NCI-H526 (cell line): ENCODE data around the gene DCLK1.

Source experiments
- DNase-seq, 2 experiments: peaks; one replicate each; lab custom pipeline; 2025; lab: John Stamatoyannopoulos, UW

The DCLK1 gene

DNA sequence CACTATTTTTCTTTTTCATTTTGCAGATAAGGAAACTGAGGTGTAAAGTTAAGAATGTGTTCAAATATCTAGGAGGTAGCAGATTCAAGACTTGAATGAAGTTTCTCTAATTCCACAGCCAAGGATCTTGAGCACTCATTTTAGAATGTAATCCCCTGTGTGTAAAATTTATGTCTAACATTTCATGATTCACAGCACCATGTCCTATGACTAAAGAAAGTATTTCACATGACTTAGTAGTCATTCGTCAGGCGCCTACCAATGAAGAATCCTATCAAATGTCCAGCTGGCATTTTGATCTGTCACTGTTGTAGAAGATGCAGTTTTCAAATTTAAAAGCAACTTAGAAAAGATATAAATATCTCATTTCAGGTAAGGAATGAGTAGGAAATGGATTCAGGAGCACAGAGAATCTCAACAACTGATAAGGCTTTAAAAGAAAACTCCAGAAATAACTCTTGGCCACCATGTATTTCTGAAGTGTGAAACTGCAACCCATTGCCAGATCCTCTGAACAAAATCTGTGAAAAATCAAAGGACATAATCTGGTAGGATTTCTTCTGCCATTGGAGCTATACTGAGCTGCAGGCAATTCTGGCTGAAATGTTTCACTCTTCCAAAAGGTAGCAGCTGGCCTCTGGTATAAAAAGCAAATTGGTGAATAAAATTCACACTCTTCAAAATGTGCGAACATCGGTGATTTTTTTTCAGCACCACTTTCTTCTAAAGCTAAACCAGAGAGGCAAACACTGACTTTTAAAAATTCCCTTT lies 92.2 kb downstream of the DCLK1 start:
- DNase-seq: no peak

DNA sequence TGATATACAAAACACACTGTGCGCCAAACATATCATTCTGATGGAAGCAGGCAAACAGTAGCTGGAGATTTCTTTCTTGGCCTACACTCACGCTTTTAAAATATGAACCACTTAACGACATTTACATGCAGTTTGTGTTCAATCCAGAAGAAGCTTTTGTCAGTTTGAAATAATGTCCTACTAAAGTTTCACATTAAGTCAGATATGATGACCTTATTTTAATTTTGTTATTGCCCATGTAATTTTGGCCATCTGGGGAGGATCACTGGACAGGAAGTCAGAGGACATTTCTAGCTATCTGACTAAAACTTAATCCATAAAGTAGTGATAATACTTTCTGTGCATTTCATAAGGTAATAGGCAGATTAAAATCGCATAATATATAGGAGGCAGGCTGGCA lies 98.1 kb downstream of the DCLK1 start:
- no peak for DNase-seq

DNA sequence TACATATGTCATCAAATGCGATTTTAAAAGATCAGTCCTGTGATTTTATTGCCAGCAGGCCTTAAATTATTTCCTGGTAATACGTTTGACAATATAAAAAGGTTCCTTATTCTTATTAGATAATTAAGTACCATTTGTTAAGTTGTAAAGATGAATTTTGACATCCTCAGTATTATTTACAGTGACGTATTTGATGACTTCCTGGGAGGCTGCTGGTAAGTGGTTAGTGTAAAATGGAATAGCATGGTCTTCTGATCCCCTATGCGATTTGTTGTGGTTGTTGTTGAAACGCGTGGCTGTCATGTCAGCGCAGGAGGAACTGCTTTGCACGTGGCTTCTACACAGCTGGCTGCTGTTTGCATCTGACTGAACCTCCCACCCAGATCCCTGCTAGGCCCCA lies 99.7 kb downstream of the DCLK1 start:
- DNase-seq: no peak

DNA sequence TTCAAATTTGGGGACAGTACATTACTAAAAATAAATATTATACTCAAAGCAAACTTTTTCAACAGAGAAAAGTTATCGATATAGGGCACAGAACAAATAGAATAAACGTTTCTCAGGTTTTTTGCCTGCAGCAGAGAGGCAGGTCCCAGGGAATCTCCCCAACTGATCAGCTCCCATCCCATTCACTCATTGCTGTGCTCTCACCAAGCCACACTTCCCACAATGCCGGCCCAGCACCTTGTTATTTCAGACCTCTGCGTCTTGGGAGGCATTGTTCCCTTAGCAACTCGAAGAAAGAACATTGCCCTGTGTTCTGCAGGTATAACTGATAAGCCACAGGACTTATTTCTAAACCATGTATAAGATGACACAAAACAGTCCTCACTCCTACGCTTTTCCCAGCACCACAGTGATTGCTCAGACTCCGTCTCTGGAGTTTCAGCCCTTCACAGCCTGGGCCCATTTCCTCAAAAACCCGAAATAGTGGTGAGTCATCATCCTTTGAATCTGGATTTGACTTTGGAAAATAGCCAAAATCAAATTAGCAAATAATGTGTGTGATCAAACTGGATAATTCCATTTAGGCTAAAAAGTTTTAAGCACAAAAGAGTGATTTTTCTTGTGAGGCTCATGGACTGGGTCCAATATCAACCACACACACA lies 100.4 kb downstream of the DCLK1 start:
- no peak for DNase-seq

DNA sequence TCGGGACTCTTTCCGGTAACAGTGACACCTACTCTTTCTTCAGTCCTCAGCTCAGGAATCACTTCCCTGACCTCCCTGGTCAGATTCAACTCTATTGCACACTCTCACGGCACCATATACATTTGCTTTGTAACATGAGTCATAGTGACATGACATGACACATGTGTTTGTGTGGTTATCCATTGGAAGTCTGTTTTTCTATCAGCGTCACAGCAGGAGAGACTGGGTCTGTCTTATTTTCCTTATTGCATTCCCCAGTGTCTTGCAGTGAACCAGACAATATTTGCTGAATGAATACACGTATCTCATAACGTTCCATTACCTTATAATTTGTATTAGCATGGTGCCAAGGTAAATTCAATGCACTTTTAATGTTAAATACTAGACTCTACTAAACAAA lies 102.0 kb downstream of the DCLK1 start:
- DNase-seq: no peak

DNA sequence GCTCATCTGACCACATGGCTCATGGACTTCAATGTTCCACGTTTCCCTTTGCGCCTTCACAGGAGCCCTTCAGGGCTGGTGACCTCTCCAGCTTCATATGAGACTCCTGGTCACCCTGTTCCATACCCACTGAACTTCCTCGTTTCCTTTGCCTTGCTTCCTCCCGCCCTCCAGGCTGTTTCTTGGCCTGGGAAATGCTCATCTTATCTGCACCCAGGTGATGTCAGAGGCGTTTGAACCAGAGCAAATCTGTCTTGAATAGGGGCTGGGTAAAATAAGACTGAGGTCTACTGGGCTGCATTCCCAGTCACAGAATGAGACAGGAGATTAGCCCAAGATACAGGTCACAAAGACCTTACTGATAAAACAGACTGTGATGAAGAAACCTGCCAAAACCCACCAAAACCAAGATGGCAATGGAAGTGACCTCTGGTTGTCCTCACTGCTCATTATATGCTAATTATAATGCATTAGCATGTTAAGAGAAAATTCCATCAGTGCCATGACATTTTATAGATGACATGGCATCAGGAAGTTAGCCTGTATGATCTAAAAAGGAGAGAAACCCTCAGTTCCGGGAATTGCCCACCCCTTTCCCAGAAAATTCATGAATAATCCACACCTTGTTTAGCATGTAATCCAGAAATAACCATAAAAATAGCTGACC lies 102.7 kb downstream of the DCLK1 start:
- DNase-seq: no peak

DNA sequence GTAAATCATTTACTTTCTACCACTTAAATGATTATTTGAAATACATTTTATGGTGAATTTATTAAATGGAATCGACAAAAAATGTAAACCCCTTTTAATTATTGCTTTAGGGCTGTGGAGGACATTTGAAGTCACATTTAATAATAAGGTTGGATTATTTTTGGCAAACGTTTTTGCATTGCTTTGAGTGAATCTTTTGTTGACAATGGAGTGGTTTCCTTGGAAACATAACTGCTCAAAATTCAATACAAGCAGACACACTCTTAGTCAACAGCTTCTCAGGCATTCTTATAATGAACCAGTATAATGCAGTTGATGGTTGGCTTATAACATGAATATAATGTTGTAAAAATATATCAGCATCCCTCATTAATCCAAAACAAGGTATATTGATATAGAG lies 104.7 kb downstream of the DCLK1 start:
- DNase-seq: no peak

DNA sequence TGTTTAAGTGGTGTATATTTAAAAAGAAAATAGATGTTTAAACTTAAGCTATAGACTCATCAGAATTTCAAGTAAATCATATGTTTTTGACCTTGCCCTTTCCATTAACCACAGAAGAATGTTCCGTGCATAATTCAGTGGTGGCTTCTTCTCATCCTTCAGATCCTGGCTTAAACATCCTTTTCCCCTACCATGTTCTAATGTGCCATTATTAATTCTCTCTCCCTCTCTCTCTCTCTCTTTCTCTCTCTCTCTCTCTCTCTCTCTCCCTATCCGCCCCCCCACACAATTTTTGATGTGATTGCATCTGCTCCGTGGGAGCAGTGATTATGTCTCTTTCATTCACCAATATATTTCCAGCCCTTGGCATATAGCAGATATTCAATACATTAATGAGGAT lies 116.4 kb downstream of the DCLK1 start:
- no peak for DNase-seq

DNA sequence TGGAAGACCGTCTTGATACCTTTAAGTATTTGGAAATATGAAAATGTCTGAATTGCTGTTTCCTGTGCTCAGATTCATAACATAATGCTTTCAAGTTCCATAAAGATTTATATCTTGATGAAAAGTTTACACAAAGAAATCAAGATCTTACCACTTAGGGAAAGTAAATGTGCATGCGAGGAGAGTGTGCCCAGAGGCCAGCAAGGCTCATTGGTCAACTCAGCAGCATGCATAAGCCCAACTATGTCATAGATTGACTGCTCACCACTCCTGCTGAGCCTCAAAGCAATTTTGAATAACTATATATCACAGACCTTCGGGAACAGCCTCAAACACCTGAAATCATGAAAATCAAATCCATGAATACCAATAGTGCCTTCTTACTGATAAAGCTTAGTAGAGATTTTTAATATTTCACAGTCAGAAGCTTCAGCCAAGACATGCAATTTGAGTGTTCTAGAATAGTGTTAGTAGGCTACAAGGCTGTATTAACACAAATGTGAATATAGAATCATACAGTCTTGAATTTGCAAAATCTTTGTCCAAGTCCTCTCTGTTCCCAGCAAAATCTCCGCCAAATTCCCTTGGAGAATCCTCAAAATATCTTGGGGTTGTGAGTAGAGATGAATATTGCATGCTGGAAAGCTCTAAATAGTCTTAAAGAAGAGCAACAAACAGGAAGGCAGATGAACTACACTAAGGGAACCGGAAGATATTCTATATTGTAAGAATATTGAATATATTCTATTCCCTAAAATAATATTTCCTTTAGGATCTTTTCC lies 124.1 kb downstream of the DCLK1 start:
- no peak for DNase-seq

DNA sequence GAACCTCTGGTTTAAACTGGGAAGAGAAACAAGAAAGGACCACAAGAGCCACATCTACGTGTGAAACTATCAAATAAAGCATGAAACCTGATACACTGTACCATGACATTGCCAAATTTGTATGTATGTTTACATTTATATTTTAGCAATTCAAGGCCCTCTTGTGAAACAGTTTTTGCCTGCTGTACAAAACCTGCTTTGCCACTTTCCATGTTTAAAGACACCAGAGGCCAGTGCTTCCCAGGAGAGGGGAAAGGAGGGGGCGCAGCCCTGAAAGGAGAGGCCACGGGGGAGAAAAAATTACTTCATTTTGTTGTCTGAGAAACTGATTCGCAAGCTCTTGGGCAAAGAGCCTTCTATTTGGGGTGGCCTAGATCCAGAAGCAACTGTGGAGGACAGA lies 124.8 kb downstream of the DCLK1 start:
- DNase-seq: peak in 1 of 2 experiments; percentile 10

DNA sequence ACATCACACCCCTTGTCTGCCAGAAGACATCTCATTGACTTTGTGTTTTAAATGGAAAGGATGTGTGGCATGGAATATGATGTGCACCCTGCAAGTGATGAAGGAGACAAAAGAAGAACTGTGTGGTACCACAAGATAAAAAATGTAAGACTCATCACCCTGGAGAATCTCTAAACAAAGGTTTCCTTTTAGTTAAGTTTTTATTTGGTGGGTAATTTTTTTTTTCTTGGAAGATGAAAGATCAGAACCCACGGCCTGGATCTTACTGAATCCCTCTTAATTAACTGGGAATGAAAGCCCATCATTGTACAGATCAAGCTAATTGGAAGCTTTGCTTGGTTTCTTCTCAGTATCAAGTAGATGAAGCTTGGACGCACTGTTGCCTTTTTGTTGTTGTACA lies 129.6 kb downstream of the DCLK1 start:
- no peak for DNase-seq

DNA sequence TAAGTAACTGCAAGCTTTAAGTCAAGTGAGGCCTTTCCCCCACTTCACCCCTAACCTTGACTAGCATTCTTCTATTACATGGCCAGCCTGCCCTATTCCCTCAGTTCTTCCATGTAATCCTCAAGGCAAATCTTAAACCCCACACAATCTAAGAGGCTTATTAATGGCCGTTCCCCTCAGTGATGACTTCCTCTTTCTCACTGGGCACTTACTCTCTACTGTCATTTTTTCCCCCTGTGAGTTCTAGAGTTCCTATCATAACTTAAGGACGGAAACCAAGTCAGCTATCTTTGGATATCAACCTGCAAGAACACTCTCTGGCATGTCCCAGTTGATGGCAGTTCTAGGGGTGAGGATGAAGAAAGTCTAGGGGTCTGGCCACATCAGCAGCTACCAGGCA lies 131.2 kb downstream of the DCLK1 start:
- DNase-seq: no peak

DNA sequence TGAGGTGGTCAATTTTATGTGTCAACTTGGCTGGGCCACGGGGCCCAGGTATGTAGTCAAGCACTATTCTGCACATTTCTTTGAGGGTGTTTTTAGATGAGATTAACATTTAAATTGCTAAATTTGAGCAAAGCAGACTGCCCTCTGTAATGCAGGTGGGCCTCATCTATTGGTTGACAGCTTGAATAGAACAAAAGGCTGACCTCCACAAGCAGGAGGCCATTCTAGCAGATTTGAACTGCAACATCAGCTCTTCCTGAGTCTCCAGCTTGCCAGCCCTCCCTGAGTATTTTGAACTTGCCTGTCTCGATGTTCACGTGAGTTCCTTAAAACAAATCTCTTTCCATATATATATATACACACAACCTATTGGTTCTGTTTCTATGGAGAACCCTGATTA lies 134.8 kb downstream of the DCLK1 start:
- no peak for DNase-seq

DNA sequence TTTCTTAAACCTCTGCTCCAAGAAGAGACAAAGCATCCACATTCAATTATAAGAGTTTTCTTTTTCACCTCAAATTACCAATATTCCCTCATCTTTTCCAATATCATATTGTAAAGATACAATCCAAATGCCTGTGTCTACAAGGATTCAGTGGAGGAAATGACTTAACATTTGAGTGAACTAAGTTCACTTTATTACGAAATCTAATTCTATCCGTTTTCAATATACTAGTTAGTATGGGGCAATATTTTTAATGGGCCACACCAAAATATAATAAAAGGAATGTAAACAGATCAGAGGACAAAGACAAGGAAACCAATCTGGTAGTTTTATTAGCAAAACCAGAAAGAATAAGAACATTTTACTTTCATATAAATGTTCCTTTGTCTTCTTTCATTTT lies 136.0 kb downstream of the DCLK1 start:
- DNase-seq: no peak

DNA sequence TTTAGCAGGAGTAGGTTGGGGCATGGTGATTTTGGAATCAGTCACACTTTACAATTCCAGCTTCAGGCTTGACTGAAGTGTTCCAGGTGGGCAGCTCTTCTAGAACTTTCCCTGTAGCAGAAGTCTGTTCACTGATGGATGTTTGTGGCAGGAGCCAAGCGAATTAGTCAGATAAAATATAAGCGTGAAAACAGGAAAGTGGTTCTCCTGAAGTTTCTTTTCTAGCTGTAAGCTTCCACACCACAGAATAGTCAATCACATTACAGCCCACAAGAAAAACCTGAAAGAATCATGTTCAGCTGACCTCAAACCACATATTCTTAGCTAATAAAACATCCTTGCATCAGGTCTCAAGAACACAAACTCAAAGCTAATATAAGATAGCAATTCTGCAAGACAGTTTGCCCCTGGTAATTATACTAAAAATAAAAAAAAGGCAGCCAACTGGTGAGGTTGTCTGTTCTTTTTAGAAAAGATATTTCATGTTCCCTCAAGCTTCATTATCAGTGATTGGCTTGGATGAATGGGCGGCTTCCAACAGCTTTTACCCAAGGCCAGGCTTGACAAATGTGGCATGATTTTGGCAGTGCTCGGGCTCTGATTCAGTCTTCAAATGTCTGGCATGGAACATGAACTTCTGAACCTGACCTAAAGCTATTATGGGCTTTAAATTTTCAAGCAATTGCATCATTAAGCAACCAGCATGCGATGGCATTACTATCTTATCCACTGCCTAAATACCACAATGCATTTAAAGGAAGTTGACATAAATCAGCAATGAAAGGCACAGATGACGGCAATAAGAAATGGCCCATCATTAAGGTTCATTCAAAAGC lies 136.8 kb downstream of the DCLK1 start:
- no peak for DNase-seq

DNA sequence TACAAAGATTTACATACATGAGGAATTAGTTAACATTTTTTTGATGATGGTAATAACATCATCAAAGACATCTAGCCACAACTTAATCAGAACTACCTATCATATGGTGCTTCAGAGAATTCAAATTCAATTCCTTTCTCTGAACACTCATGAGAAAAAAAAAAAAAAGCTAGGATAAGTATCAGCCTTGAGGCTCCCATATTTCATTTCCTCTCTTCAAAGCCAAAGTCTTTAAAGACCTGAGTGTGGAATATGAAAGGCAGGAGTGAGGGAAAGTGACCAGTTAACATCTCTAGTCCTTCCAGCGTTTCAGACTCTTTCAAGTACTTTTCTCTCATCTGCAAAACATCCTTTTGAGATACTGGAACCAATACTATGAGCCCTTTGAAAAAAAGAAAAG lies 137.5 kb downstream of the DCLK1 start:
- DNase-seq: no peak

DNA sequence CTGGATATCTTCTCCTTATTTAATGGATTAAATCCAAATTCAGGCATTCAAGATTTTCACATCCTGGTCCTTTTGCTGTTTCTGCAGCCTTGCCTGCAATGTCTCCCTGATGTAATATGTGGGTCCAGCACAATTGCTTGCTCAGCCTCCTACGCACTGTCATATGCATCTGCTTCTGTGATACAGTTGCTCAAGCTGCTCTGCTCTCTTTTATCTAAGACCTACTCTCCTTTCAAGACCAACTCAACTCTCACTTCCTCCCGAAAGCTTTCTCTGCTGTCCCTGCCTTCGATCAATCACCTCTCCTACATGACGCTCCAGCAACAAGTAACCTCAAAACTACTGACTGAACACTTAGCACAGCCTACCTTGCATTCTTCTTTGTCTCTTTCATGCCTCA lies 138.2 kb downstream of the DCLK1 start:
- no peak for DNase-seq

DNA sequence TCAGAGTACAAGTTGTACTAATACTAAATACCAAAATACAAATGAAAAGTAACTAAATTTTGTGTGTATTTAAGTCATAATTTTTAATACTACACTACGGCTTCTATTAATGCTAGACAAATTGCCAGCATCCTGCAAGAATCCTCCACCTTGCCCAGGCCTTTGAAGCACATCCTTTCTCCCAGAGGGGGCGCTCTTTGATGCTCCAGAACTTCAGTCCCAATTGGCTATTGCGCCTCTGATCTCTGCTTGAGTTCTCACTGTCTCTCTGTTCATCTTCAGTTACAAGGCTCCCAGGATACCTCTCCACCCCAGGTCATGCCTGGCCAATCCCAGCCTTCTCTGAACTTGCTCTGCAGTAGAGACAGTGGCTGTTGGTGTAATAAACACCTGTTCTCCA lies 141.0 kb downstream of the DCLK1 start:
- peak in 1 of 2 experiments; percentile 17 for DNase-seq

DNA sequence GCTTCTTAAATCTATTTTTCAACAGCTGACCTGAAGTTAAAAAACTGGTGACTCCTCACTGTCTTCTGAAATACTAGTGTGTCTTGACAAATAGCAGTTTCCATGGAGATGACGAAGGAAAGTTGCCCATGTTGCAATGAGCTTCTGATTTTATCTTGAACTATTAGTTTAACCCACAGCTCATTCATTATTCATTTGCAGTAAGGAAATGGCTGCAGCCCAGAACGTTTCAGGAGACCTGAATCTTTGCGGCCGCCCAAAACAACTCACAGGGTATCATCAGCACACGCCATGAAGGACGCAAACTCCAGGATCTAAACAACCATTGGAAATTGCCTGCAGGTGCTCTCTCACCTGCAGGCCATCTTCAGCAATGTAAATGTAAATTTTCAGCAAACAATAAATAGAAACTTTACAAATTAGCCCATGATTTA lies 142.5 kb downstream of the DCLK1 start:
- DNase-seq: no peak

DNA sequence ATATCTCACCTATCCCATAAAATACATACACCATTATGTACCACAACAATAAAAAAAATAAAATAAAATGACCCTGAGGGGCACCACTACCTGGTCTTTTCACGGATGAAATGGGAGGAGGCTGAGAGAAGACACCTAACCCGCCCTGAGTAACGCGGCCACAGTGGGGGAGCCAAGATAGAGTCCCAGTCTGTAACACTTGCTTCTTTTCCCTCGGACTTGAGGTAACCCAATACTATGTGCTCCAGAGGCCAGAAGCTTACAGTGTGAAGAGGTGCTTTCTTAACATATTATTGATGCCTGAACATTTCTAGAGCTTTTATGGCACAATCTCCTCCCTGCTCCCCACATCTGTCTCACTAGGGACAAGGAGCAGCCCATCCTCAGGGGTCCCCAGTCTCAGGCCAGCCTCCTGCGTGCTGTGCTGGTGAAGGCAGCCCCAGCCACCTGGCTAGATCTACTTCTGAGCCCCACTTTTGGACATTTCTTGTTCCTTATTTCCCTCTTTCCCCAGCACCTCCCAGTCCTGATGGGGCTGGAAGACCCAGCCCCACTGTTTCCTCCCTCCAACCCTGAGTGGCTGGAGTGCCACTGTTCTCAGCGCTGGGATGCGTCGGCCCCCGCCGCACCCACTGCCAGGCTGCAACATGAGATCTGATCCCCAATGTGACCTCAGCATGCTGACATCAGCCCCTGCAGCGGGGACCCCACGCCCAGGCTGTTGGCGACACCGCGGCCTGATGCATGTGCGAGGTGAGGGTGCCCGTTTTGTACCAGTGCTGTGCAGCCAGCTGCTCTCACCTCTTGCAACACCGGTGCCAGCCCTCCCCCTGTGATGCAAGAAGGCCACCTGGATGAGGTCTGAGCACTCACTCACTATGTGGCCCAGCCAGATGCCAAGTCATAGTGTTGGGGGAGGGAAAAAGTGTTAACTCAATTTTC lies 143.3 kb downstream of the DCLK1 start:
- no peak for DNase-seq
